ENCODE results near the gene PPP1R9B. TPM values are rescaled to one million over a fixed set of nuclear protein-coding genes. Genes with fewer than 3 reads are reported as not detected.

PPP1R9B gene
- total RNA-seq, 1 experiment from 2014 or later: 21.7 TPM

DNA sequence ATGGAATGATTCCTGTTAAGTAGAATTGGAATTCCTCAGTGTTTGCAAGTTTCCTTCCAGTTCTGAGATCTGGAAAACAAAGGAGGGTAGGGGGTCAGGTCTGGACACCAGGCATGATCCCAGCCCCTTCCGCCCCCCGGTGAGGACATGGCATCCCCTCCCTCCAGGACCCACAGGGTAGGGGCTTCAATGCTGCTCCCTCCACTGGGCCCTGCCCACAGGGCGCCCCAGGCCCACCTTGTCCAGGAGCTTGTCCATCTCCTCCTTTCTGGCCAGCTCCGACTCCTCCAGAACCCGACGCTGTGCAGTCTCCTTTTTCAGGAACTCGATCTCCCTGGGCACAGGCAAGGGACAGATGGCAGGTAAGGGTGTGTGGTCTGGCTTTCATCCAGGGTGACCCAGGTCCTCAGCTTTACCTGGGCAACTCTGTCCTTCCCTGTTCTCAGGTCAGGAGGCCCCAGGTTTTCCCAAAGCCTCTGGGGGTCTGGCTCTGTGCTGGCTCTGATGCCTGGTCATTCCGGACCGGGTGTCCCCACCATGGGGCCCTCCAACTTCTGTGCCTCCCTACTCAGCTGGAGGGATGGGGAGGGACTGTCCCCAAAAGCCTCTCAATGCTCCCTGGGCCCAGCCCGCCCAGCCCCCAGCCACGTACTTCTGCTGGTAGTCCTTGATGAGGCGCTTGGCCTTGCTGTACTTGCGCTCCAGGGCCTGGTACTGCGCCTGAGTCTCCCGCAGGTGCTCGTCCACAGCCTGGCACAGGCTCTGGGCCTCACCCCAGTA, 15.0 kb downstream of the PPP1R9B start:
- TF ChIP-seq, protein P1, sequence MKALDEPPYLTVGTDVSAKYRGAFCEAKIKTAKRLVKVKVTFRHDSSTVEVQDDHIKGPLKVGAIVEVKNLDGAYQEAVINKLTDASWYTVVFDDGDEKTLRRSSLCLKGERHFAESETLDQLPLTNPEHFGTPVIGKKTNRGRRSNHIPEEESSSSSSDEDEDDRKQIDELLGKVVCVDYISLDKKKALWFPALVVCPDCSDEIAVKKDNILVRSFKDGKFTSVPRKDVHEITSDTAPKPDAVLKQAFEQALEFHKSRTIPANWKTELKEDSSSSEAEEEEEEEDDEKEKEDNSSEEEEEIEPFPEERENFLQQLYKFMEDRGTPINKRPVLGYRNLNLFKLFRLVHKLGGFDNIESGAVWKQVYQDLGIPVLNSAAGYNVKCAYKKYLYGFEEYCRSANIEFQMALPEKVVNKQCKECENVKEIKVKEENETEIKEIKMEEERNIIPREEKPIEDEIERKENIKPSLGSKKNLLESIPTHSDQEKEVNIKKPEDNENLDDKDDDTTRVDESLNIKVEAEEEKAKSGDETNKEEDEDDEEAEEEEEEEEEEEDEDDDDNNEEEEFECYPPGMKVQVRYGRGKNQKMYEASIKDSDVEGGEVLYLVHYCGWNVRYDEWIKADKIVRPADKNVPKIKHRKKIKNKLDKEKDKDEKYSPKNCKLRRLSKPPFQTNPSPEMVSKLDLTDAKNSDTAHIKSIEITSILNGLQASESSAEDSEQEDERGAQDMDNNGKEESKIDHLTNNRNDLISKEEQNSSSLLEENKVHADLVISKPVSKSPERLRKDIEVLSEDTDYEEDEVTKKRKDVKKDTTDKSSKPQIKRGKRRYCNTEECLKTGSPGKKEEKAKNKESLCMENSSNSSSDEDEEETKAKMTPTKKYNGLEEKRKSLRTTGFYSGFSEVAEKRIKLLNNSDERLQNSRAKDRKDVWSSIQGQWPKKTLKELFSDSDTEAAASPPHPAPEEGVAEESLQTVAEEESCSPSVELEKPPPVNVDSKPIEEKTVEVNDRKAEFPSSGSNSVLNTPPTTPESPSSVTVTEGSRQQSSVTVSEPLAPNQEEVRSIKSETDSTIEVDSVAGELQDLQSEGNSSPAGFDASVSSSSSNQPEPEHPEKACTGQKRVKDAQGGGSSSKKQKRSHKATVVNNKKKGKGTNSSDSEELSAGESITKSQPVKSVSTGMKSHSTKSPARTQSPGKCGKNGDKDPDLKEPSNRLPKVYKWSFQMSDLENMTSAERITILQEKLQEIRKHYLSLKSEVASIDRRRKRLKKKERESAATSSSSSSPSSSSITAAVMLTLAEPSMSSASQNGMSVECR (CRISPR knock-in tag; IDR thresholded peaks at IDR 0.05; ENCODE audit: borderline replicate concordance): no peak
- no peak for TF ChIP-seq ZNF232 (CRISPR knock-in tag; IDR thresholded peaks at IDR 0.05)
- TF ChIP-seq GRHL2 (CRISPR knock-in tag; IDR thresholded peaks at IDR 0.05; ENCODE audit: insufficient replicate concordance, severe bottlenecking): no peak
- no peak for TF ChIP-seq ETV6 (CRISPR knock-in tag; IDR thresholded peaks at IDR 0.05)
- TF ChIP-seq, protein P2, sequence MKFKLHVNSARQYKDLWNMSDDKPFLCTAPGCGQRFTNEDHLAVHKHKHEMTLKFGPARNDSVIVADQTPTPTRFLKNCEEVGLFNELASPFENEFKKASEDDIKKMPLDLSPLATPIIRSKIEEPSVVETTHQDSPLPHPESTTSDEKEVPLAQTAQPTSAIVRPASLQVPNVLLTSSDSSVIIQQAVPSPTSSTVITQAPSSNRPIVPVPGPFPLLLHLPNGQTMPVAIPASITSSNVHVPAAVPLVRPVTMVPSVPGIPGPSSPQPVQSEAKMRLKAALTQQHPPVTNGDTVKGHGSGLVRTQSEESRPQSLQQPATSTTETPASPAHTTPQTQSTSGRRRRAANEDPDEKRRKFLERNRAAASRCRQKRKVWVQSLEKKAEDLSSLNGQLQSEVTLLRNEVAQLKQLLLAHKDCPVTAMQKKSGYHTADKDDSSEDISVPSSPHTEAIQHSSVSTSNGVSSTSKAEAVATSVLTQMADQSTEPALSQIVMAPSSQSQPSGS (CRISPR knock-in tag; IDR thresholded peaks at IDR 0.05; ENCODE audit: borderline replicate concordance, low read depth): no peak
- TF ChIP-seq, protein P3, sequence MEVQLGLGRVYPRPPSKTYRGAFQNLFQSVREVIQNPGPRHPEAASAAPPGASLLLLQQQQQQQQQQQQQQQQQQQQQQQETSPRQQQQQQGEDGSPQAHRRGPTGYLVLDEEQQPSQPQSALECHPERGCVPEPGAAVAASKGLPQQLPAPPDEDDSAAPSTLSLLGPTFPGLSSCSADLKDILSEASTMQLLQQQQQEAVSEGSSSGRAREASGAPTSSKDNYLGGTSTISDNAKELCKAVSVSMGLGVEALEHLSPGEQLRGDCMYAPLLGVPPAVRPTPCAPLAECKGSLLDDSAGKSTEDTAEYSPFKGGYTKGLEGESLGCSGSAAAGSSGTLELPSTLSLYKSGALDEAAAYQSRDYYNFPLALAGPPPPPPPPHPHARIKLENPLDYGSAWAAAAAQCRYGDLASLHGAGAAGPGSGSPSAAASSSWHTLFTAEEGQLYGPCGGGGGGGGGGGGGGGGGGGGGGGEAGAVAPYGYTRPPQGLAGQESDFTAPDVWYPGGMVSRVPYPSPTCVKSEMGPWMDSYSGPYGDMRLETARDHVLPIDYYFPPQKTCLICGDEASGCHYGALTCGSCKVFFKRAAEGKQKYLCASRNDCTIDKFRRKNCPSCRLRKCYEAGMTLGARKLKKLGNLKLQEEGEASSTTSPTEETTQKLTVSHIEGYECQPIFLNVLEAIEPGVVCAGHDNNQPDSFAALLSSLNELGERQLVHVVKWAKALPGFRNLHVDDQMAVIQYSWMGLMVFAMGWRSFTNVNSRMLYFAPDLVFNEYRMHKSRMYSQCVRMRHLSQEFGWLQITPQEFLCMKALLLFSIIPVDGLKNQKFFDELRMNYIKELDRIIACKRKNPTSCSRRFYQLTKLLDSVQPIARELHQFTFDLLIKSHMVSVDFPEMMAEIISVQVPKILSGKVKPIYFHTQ (CRISPR knock-in tag; IDR thresholded peaks at IDR 0.05): no peak
- no peak for TF ChIP-seq ZBTB21 (CRISPR knock-in tag; IDR thresholded peaks at IDR 0.05; ENCODE audit: borderline replicate concordance)
- TF ChIP-seq, protein P4, sequence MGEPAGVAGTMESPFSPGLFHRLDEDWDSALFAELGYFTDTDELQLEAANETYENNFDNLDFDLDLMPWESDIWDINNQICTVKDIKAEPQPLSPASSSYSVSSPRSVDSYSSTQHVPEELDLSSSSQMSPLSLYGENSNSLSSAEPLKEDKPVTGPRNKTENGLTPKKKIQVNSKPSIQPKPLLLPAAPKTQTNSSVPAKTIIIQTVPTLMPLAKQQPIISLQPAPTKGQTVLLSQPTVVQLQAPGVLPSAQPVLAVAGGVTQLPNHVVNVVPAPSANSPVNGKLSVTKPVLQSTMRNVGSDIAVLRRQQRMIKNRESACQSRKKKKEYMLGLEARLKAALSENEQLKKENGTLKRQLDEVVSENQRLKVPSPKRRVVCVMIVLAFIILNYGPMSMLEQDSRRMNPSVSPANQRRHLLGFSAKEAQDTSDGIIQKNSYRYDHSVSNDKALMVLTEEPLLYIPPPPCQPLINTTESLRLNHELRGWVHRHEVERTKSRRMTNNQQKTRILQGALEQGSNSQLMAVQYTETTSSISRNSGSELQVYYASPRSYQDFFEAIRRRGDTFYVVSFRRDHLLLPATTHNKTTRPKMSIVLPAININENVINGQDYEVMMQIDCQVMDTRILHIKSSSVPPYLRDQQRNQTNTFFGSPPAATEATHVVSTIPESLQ (CRISPR knock-in tag; IDR thresholded peaks at IDR 0.05): no peak
- TF ChIP-seq ZNF317 (CRISPR knock-in tag; IDR thresholded peaks at IDR 0.05; ENCODE audit: borderline replicate concordance, low read depth): no peak
- TF ChIP-seq, protein P5, sequence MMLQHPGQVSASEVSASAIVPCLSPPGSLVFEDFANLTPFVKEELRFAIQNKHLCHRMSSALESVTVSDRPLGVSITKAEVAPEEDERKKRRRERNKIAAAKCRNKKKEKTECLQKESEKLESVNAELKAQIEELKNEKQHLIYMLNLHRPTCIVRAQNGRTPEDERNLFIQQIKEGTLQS (CRISPR knock-in tag; conservative IDR thresholded peaks at IDR 0.05): no peak
- TF ChIP-seq, protein P6, sequence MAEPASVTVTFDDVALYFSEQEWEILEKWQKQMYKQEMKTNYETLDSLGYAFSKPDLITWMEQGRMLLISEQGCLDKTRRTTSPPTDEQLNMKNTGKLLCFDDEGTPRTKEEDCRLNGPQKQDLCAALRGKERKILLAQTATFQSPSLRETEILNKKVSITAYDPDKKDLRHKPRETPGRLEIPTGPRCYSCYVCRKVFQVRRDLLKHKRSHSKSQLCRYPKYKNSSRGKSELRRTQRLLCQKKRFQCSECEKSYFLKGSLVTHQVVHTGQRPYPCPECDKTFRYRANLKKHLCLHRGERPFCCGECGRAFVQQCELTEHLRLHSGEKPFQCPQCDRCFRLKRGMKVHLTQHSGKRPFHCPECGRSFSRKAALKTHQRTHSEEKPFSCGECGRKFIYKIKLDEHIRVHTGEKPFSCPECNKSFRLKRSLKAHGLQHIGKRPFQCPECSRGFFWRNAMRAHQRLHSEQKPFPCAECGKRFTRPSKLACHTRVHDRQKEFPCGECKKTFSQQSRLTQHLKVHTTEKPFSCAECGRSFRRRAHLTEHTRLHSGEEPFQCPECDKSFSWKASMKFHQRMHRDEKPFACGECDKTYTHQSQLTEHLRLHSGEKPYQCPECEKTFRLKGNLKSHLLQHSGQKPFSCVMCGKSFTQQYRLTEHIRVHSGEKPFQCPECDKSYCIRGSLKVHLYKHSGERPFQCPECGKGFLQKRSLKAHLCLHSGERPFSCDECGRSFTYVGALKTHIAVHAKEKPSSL (CRISPR knock-in tag; conservative IDR thresholded peaks at IDR 0.05): no peak
- TF ChIP-seq SP1 (CRISPR knock-in tag; conservative IDR thresholded peaks at IDR 0.05): no peak
- no peak for TF ChIP-seq IRF2 (CRISPR knock-in tag; IDR thresholded peaks at IDR 0.05; ENCODE audit: borderline replicate concordance, low read depth)
- peaks cover 19% of the 10 kb centered on the region for H3K27me3 Mint-ChIP-seq (ENCODE audit: low read depth)
- peaks cover 24% of the 10 kb centered on the region for H3K36me3 Mint-ChIP-seq
- CTCF ChIA-PET: interaction anchor here (1.0 to 1.9 kb wide), 6 partner anchors 10 to 41 kb away, joined by 3 to 10 read pairs (median 6); no protein-coding TSS in a partner anchor
- no peaks in the 10 kb centered on the region for H3K9me3 Mint-ChIP-seq
- H3K4me3 Mint-ChIP-seq: no peak overlapping the region
- POLR2A ChIA-PET: no interaction called here
- no peak overlapping the region for H3K27ac Mint-ChIP-seq
- peaks cover 39% of the 10 kb centered on the region for H3K4me1 Mint-ChIP-seq
- no peak for ATAC-seq
- no peak for DNase-seq (ENCODE audit: low spot score)

Data from WTC11 (cell line).